Raji (cell line): ENCODE results near the gene MADCAM1.

ENCODE experiments used
- POLR2A ChIP-seq: IDR thresholded peaks from 2 replicates; pipeline ENCODE4 v1.6.1; 2011; ENCODE audit warnings: low read depth, low read length, control low read depth; ENCODE audit not compliant: insufficient read depth

MADCAM1 gene

DNA sequence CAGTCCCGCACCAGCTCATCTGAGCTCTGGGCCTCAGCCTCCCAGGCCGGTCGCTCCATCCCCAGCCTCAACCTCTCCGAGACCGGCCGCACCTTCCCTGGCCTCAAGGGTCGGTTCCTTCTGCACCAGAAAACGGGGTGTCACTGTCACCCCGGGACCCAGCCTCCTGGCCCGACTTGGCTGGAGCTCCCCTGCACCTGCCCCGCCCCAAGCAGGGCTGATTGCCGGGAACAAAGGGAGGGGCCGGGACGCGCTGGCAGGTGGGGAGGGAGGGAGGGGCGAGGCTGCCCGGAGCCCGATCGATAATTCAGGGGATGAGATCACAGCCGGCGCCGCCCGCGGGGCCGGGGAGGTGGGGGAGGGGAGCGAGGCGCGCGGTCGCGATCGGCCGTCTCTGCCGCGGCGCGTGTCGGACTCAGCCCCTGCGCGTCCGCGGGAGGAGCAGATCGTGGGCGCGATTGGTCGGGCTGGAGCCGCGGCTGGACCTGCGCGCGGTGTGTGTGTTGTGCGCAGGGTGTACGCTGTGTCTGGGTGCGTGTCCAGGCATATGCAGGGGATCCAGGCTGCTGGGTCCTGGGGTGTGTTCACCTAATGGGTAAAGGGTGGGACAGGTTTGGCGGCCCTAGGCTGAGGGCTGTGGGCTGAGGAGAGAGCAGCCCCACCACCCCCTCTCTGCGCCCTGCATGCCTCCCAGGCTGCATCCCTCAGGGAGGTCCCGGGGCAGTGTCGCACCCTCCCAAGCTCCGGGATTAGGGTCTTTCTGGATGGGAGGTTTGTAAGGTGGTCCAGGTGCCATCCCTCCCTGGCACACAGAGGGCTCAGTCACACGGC, 34.4 kb upstream of the MADCAM1 start:
- no peak for TF ChIP-seq POLR2A

DNA sequence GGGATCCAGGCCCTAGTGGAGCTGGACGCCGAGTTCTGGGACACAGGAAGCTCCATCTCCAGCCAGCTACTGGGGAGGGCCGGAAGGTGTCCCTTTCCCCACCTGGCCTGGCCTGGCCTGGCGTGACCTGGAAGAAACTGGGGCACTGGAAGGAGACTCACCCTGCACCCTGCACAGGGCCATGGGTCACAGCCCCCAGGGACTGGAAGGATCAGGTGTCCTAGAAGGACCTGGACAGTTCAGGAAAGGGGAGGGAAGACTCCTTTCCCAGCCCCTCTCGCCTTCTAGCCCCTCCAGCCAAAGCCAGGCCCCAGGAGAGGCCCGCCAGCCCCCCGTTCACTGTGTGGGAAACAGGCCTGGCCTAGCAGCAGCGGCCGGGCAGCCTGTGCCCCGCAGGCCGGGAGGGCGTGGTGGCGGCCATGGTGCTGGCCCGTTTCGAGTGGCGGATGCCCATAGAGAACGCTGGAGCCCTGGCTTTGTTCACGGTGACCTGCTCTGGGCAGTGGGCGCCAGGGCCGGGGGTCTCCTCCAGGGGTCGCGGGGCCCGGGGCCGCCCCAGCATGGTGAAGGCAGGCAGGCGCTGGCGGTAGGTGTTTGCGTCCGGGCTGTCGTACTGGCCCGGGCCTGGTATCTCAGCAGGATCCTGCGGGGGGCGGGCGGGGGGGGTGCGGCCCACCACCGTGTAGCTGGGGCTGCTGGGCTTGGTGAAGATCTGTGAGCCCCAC, 32.6 kb upstream of the MADCAM1 start:
- TF ChIP-seq POLR2A, result no peak

DNA sequence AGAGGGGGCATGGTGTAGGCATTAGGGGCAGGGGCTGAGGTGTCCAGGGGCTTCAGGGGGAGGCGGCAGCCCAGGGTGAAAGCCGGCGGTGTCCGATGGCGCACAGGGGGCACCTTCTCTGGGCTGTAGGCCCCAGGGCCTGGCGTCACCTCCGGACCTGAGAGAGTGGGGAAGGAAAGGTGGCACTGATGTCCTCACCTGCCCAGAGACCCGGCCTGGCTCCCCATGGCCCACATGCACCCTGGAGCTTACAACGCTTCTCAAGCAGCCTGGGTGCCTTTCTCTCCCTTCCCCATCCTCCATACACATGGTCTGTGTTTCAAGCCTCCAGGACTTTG, 32.1 kb upstream of the MADCAM1 start:
- no peak for TF ChIP-seq POLR2A

DNA sequence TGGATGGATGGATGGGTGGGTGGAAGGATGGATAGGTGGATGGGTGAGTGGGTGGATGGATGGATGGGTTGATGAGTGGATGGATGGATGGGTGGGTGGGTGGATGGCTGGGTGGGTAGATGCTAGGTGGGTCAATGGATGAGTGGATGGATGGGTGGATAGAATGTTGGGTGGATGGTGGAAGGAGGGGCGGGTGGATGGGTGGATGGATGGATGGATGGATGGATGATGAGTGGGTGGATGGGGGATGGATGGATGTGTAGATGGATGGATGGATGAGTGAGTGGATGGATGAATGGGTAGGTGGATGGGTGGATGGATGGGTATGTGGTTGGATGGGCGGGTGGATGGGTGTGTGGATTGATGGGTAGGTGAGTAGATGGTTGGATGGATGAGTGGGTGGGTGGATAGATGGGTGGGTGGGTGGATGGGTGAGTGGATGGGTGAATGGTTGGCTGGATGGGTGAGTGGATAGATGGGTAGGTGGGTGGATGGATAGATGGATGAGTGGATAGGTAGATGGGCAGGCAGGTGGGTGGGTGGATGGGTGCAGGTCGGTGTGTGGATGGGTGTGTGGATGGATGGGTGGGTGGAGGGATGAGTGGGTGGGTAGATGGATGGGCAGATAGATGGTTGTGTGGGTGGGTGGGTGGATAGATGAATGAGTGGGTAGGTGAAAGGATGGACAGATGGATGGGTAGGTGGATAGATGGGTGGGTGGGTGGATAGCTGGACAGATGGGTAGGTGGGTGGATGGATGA, 31.1 kb upstream of the MADCAM1 start:
- TF ChIP-seq POLR2A, result no peak

DNA sequence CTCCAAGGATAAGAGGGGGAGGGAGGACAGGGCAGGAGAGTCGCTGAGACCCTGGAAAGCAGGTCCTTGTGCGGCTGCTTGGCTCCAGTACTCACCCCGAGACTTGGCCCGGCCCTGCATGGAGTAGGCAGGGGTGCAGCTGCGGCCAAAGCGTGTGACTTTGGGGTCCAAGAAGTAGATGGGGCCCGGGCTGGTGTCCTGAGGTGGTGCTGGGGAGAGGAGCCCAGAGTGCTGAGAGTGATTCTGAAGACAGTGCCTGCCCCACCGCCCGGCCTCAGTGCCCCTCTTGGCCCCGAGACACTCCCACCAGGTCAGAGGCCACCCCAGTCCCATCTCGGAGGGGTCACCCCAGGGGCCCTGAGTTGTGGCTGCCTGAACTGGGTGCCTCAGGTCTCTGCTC, 28.7 kb upstream of the MADCAM1 start:
- TF ChIP-seq POLR2A, result no peak

DNA sequence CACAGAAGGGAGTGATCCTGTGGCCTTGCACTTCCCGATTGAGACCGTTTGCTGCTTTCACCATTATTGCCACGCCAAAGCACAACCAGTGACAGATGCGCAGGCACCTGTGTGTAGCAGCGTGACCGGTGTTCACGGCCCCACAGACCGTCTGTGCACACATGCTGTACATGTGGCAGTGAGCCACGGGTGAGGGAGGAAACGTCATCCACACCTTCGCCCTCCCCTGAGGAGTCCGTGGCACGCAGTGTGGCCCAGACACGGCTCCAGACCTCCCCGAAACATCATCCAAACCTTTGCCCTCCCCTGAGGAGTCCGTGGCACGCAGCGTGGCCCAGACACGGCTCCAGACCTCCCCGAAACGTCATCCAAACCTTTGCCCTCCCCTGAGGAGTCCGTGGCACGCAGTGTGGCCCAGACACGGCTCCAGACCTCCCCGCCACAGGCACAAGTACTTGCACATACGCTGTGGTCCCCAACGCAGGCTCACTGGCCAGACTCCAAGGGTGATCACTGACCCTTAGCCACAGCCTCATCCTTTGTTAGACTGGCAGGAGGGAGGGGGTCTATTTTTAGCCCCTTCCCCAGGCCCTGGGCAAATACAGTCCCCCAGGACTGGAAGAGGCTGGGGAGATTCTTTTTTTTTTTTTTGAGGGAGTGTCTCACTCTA, 27.6 kb upstream of the MADCAM1 start:
- no peak for TF ChIP-seq POLR2A

DNA sequence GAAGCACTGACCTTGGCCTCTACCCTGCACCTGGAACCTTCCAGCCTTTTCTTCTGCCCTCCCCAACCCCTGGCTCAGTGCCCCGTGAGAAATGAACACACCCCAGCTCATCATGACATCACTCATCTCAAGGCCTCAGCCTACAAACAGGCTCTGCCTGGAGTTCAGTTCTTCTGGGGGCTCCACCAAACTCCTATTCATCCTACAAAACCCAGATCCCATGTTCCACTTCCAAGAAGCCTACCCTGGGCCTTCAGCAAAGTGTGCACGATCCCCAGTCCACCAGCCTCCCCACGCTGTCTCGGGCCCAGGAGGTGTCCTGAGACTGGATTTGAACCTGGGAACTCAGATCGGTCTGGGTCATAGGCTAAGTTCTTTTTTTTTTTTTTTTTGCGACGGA, 26.5 kb upstream of the MADCAM1 start:
- no peak for TF ChIP-seq POLR2A

DNA sequence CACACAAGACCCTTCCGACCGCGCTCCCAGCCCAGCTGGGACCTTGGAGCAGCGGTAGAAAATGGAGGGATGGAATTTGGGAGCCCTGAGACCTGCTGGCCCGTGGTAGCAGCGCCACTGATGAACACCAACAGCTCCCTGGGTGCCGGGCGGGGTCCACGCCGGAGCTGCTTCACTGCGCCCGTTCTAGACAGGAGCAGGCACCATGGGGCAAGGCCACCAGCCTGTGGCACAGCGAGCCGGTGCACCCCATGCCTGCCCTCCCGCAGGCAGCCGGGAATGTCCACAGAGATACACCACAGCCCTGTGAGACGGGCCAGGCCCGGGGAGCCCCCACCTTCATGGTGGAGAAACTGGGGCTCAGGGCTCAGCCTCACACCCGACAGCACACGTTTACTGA, 25.6 kb upstream of the MADCAM1 start:
- TF ChIP-seq POLR2A, result no peak

DNA sequence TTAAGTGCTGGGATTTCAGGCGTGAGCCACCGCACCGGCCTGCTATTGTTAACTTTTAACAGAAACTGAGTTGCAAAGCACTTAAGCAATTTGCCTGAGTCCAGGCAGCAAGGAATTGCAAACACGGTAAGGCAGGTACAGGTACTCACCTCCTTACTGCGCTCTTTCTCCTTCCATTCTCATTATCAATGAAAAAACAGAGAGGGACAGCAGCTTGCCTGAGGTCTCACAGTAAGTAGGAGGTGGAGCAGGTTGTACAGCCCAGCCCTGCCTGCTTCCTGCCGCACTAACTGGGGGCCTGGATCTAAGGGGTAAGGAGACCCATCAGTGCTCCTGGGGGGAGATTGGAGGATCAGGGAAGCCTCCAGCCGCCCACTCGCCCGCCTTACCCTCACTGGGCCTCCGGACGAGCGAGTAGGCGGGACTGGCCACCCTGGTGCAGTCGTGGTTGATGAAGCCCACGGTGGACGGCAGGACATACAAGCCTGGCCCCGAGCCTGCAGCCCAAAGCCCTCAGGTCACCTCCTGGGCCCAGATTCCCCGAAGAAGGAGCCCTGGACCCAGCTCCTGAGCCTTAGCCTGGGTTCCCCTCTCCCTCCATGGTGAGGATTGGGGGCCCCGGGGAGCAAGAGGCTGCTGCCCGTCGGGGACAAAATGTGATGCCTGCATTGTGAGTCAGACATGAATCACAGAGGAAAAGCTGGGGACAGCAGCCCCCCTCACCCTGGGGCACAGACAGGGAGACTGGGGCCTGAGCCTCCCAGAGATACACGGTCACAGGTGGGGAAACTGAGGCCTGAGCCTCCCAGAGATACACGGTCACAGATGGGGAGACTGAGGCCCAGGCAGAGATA, 24.1 kb upstream of the MADCAM1 start:
- TF ChIP-seq POLR2A, result no peak

DNA sequence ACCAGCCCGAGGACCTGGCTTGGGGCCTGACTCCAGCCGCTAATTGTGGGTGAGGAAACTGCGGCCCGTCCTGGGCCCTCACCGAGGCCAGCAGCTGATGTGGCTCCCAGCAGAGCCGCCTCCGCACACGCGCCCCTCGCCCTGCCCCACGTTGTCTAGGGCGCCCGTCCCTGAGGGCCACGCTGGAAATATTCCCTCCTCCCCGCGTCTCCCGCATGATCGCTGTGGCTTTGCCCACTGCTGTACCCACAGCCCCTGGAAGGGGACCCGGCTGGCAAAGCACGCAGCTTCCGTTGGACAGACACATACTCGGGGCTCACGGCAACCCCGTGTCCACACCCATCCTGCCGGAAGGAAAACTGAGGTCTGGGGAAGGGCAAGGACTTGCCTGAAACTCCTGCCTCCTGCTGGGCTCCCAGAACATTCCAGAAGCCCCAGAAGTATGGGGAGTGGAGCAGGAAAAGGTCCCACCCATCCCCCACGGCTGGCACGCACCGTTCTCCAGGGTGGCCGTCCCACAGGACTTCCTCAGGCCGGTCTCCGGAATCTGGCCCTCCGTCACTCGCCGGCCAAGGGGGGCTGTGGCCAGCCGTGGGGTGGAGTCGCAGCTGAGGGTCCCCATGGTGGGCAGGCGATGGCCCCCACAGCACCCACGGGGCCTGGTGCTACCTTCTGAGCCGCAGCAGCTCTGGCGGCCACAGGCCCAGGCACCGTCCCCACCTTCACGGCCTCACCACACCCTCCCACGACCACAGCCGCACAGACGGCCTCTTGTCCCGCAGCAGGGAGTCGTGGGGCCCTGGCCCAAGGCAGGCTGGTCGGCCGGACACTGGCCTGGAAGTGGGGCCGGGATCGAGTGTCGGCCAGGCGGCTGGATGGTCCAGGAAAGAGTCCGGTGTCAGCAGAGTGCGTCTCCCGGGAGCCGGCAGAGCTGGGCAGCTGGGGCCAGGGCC, 21.9 kb upstream of the MADCAM1 start:
- no peak for TF ChIP-seq POLR2A

DNA sequence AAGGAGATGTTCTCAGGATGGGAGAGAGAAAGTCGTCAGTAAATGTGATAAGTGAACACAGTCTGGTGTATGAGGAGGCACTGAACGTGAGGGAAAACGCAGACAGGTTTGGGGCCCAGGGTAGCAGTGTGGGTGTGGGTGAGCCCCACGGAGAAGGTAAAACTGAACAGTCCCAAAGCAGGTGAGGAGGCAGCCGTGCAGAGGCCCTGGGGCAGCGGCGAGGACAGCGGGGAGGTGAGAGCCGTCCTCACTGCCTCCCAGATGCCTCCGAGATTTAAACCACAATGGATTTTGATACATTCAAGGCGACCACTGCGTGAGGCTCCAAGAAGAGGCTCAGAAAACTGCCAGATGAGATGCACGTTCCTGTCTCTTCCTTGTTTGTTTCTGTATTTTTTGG, 20.9 kb upstream of the MADCAM1 start:
- no peak for TF ChIP-seq POLR2A

DNA sequence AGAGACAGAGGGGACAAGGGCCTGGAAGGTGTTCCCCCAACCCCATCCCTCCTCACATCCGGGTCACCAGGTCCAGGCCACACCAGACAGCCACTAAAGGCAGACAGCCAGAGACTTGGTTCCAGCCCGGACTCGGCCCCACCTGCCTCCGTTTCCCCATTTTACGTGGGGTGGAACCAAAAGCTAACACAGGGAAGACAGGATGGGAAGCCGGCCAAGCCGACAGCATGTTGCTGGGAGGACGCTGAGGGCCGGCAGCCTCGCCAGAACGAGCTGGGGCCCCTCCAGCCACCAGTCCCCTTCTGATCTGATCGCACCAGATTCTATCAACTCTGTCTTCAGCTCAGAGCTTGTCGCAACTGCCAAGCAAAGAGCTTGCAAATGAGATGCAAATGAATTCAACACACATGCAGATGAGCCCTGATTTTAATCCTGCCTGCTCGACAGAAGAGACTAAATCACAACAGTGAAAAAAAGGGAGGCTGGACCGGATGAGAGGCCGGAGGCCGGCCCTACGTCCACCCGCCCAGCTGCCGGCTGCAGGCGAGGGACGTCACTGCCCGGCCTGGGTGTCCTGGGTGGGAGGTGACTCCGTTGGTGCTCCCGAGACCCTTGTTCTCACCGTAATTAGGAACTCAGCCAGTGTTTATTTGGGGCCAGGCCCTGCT, 17.9 kb upstream of the MADCAM1 start:
- TF ChIP-seq POLR2A, result no peak

DNA sequence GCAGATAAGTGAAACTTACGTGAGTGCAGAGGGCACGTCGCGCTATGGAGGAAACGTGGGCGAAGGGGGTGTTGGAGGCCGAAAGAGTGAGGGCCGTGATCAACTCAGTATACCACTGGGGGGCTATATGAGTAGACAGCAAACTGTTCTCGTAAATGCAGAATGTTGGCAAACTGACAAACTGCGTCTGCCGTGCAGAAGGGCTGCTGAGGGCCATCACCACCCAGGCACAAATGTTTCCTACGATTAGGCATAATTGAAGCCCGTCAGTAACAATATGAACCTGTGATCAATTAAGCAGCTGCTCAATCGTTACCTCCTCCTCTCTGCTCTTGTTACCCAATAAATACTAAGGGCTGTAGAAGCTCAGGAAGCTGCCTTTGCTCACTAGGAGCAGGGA, 17.3 kb upstream of the MADCAM1 start:
- TF ChIP-seq POLR2A, result no peak
